Muscle layer of colon (tissue), 2 donors: Measurements from ENCODE around the gene RFK.

Experiments used
- H3K27ac ChIP-seq: one replicate; pipeline ENCODE4 v1.7.0; 2013; ENCODE audit warnings: low read depth, mild to moderate bottlenecking, low read length, moderate library complexity
- H3K27me3 ChIP-seq, 2 donors: one replicate each; pipeline ENCODE4 v1.7.0; 2013; ENCODE audit warnings: low read length in 2 of 2, mild to moderate bottlenecking in 2 of 2; ENCODE audit not compliant: insufficient read depth in 2 of 2, control insufficient read depth in 1 of 2
- H3K36me3 ChIP-seq: one replicate; pipeline ENCODE4 v1.7.0; 2013; ENCODE audit warnings: mild to moderate bottlenecking, low read length; ENCODE audit not compliant: insufficient read depth
- H3K4me1 ChIP-seq: one replicate; pipeline ENCODE4 v1.7.0; 2013; ENCODE audit warnings: mild to moderate bottlenecking, low read length; ENCODE audit not compliant: insufficient read depth
- H3K4me3 ChIP-seq, 2 donors: one replicate each; pipeline ENCODE4 v1.7.0; 2013; ENCODE audit warnings: low read length in 2 of 2, low read depth in 1 of 2, mild to moderate bottlenecking in 1 of 2, moderate library complexity in 1 of 2
- H3K9ac ChIP-seq: one replicate; pipeline ENCODE4 v1.7.0; 2013; ENCODE audit warnings: low read length
- H3K9me3 ChIP-seq: one replicate; pipeline ENCODE4 v1.7.0; 2013; ENCODE audit warnings: mild to moderate bottlenecking, low read length
- donor health status: abdominal sarcoma.
- donor health status: Adenocarcinoma of cecum.

The RFK gene

GRCh38 chr9:76379494-76379893 lies 14.7 kb downstream of the RFK start:
- Histone ChIP-seq H3K36me3 (peaks cover under 1% of the 10 kb centered on the region), H3K9me3 (no peaks in the 10 kb centered on the region), H3K27me3 (no peaks in the 10 kb centered on the region), H3K4me3 (no peak overlapping the region), H3K4me1 (peaks cover 11% of the 10 kb centered on the region), H3K27ac (no peak overlapping the region), H3K9ac (no peak overlapping the region)

- no peak overlapping the region for H3K4me3 ChIP-seq
- H3K36me3 ChIP-seq: no peaks in the 10 kb centered on the region
- H3K9me3 ChIP-seq: no peaks in the 10 kb centered on the region
- no peak overlapping the region for H3K27ac ChIP-seq
- peaks cover 17% of the 10 kb centered on the region for H3K4me1 ChIP-seq
- no peak overlapping the region for H3K9ac ChIP-seq
- H3K27me3 ChIP-seq: no peaks in the 10 kb centered on the region
These were observed 15.7 kb downstream of the RFK start for GRCh38 chr9:76378367-76379073.

GRCh38 chr9:76377791-76378190 lies 16.4 kb downstream of the RFK start:
- H3K9ac ChIP-seq: no peak overlapping the region
- H3K27me3 ChIP-seq: no peaks in the 10 kb centered on the region
- no peak overlapping the region for H3K27ac ChIP-seq
- no peaks in the 10 kb centered on the region for H3K36me3 ChIP-seq
- no peaks in the 10 kb centered on the region for H3K9me3 ChIP-seq
- peaks cover 19% of the 10 kb centered on the region for H3K4me1 ChIP-seq
- H3K4me3 ChIP-seq: no peak overlapping the region

- H3K4me3 ChIP-seq: no peak overlapping the region
- H3K27me3 ChIP-seq: no peaks in the 10 kb centered on the region
- no peaks in the 10 kb centered on the region for H3K36me3 ChIP-seq
- no peaks in the 10 kb centered on the region for H3K9me3 ChIP-seq
- peaks cover 30% of the 10 kb centered on the region for H3K4me1 ChIP-seq
- no peak overlapping the region for H3K27ac ChIP-seq
- no peak overlapping the region for H3K9ac ChIP-seq
These were observed 19.3 kb downstream of the RFK start for GRCh38 chr9:76374783-76375559.

- H3K27ac ChIP-seq: no peak overlapping the region
- no peaks in the 10 kb centered on the region for H3K36me3 ChIP-seq
- H3K27me3 ChIP-seq: no peaks in the 10 kb centered on the region
- no peak overlapping the region for H3K4me3 ChIP-seq
- H3K9ac ChIP-seq: no peak overlapping the region
- peaks cover 30% of the 10 kb centered on the region for H3K4me1 ChIP-seq
- no peaks in the 10 kb centered on the region for H3K9me3 ChIP-seq
These were observed 20.3 kb downstream of the RFK start for GRCh38 chr9:76373784-76374474.

- Histone ChIP-seq H3K9ac (no peak overlapping the region), H3K36me3 (no peaks in the 10 kb centered on the region), H3K27me3 (no peaks in the 10 kb centered on the region), H3K27ac (no peak overlapping the region), H3K4me1 (peaks cover 30% of the 10 kb centered on the region), H3K9me3 (no peaks in the 10 kb centered on the region), H3K4me3 (no peak overlapping the region)
These were observed 20.9 kb downstream of the RFK start for GRCh38 chr9:76373173-76373783.

GRCh38 chr9:76372336-76372735 lies 21.9 kb downstream of the RFK start:
- Histone ChIP-seq H3K27ac (no peak overlapping the region), H3K9ac (no peak overlapping the region), H3K4me1 (peaks cover 30% of the 10 kb centered on the region), H3K9me3 (no peaks in the 10 kb centered on the region), H3K4me3 (no peak overlapping the region), H3K36me3 (no peaks in the 10 kb centered on the region), H3K27me3 (no peaks in the 10 kb centered on the region)

GRCh38 chr9:76371901-76372300 lies 22.3 kb downstream of the RFK start:
- no peak overlapping the region for H3K4me3 ChIP-seq
- H3K36me3 ChIP-seq: no peaks in the 10 kb centered on the region
- H3K27me3 ChIP-seq: no peaks in the 10 kb centered on the region
- H3K4me1 ChIP-seq: peaks cover 30% of the 10 kb centered on the region
- no peak overlapping the region for H3K27ac ChIP-seq
- no peaks in the 10 kb centered on the region for H3K9me3 ChIP-seq
- no peak overlapping the region for H3K9ac ChIP-seq

GRCh38 chr9:76370396-76371023 lies 23.7 kb downstream of the RFK start:
- no peaks in the 10 kb centered on the region for H3K27me3 ChIP-seq
- H3K4me3 ChIP-seq: no peak overlapping the region
- no peak overlapping the region for H3K27ac ChIP-seq
- H3K9me3 ChIP-seq: no peaks in the 10 kb centered on the region
- H3K4me1 ChIP-seq: peaks cover 29% of the 10 kb centered on the region
- no peak overlapping the region for H3K9ac ChIP-seq
- H3K36me3 ChIP-seq: no peaks in the 10 kb centered on the region

GRCh38 chr9:76369583-76369982 lies 24.6 kb downstream of the RFK start:
- H3K9ac ChIP-seq: no peak overlapping the region
- peaks cover 20% of the 10 kb centered on the region for H3K4me1 ChIP-seq
- H3K9me3 ChIP-seq: no peaks in the 10 kb centered on the region
- no peak overlapping the region for H3K27ac ChIP-seq
- H3K4me3 ChIP-seq: no peak overlapping the region
- H3K27me3 ChIP-seq: no peaks in the 10 kb centered on the region
- H3K36me3 ChIP-seq: no peaks in the 10 kb centered on the region

- no peak overlapping the region for H3K4me3 ChIP-seq
- H3K36me3 ChIP-seq: no peaks in the 10 kb centered on the region
- no peaks in the 10 kb centered on the region for H3K27me3 ChIP-seq
- H3K27ac ChIP-seq: no peak overlapping the region
- no peak overlapping the region for H3K9ac ChIP-seq
- H3K9me3 ChIP-seq: no peaks in the 10 kb centered on the region
- H3K4me1 ChIP-seq: no peaks in the 10 kb centered on the region
These were observed 28.0 kb downstream of the RFK start for GRCh38 chr9:76366275-76366674.
